Naive thymus-derived CD4-positive, alpha-beta T cell (primary cell): Measurements from ENCODE around the gene DNAJC28. TPM values are rescaled to one million over a fixed set of nuclear protein-coding genes. Genes with fewer than 3 reads are reported as not detected.

Experiments used
- ATAC-seq: fragments of 150-1000 bp; cut with Tn5 transposase; 2 replicates; pipeline ENCODE4 v1.10.0; 2021; ENCODE audit warnings: mild to moderate bottlenecking, moderate library complexity
- CTCF ChIA-PET: fragments of 350-600 bp; sonication (Branson Sonifier 250); formaldehyde crosslinking; loops from one replicate; lab custom pipeline; 2021; ENCODE audit warnings: antibody characterized with exemption; lab: Charles Lee
- POLR2A ChIA-PET: fragments of 350-600 bp; sonication (Branson Sonifier 250); formaldehyde crosslinking; loops from one replicate; lab custom pipeline; 2021; ENCODE audit warnings: antibody characterized with exemption, inconsistent platforms; lab: Charles Lee
- DNase-seq, 9 donors: peaks; one replicate each; pipeline versions ENCODE4 v3.0.0 to v3.0.0-alpha.2; 2020 to 2022; ENCODE audit warnings: mixed read lengths in 1 of 9
- H3K27ac ChIP-seq: one replicate; pipeline ENCODE4 v1.7.0; 2013; ENCODE audit warnings: mild to moderate bottlenecking, low read depth, low read length, moderate library complexity
- H3K27me3 ChIP-seq, 2 donors: one replicate each; pipeline ENCODE4 v1.7.0; 2013; ENCODE audit warnings: low read length in 2 of 2, mild to moderate bottlenecking in 2 of 2, moderate library complexity in 2 of 2; ENCODE audit not compliant: control insufficient read depth in 2 of 2, insufficient read depth in 2 of 2
- H3K36me3 ChIP-seq, 3 experiments: 1 replicate in 2 of 3; 2 replicates in 1 of 3; pipeline ENCODE4 v1.7.0; 2013; ENCODE audit warnings: low read length in 3 of 3, mild to moderate bottlenecking in 3 of 3, moderate library complexity in 1 of 3; ENCODE audit not compliant: insufficient read depth in 3 of 3, control insufficient read depth in 2 of 3
- H3K4me1 ChIP-seq, 2 donors: one replicate each; pipeline ENCODE4 v1.7.0; 2013; ENCODE audit warnings: low read length in 2 of 2, mild to moderate bottlenecking in 2 of 2, moderate library complexity in 1 of 2; ENCODE audit not compliant: control insufficient read depth in 2 of 2, insufficient read depth in 2 of 2
- H3K4me3 ChIP-seq: 2 replicates; pipeline ENCODE4 v1.7.0; 2013; ENCODE audit warnings: mild to moderate bottlenecking, low read length
- H3K9me3 ChIP-seq, 3 experiments: 1 replicate in 2 of 3; 2 replicates in 1 of 3; pipeline ENCODE4 v1.7.0; 2013; ENCODE audit warnings: low read length in 3 of 3; ENCODE audit not compliant: control insufficient read depth in 2 of 3
- H3K27ac Mint-ChIP-seq, 9 donors: one replicate each; pipeline ENCODE4 v1.8.0; 2020 to 2022; ENCODE audit warnings: mixed read lengths in 9 of 9, mild to moderate bottlenecking in 8 of 9, moderate library complexity in 5 of 9, inconsistent platforms in 2 of 9
- H3K27me3 Mint-ChIP-seq, 5 donors: one replicate each; pipeline ENCODE4 v1.8.0; 2021 to 2022; ENCODE audit warnings: mixed read lengths in 5 of 5, mild to moderate bottlenecking in 1 of 5
- H3K36me3 Mint-ChIP-seq, 5 donors: one replicate each; pipeline ENCODE4 v1.8.0; 2020 to 2022; ENCODE audit warnings: mixed read lengths in 5 of 5, mild to moderate bottlenecking in 3 of 5, inconsistent platforms in 1 of 5
- H3K4me1 Mint-ChIP-seq, 7 donors: one replicate each; pipeline ENCODE4 v1.8.0; 2020 to 2022; ENCODE audit warnings: mixed read lengths in 7 of 7, mild to moderate bottlenecking in 3 of 7, inconsistent platforms in 1 of 7
- H3K4me3 Mint-ChIP-seq, 10 donors: one replicate each; pipeline ENCODE4 v1.8.0; 2020 to 2022; ENCODE audit warnings: mild to moderate bottlenecking in 10 of 10, mixed read lengths in 10 of 10, moderate library complexity in 6 of 10, inconsistent platforms in 2 of 10
- H3K9me3 Mint-ChIP-seq, 11 donors: one replicate each; pipeline ENCODE4 v1.8.0; 2020 to 2022; ENCODE audit warnings: mixed read lengths in 11 of 11, mild to moderate bottlenecking in 4 of 11, inconsistent platforms in 1 of 11, moderate library complexity in 1 of 11
- intact Hi-C, 2 donors: fragments of 100-400 bp; cut with micrococcal nuclease; formaldehyde crosslinking; loops; one replicate each; pipeline ENCODE4 v1.15.1; 2023
- polyA plus RNA-seq, 2 donors: library from polyadenylated mRNA; unstranded; fragments of 300-500 nt; fragmentation: Illumina TruSeq; gene quantifications; one replicate each; pipeline ENCODE4 v1.2.3, GENCODE V29; 2021
- total RNA-seq, 6 experiments: library from RNA in 5 of 6; stranded (reverse) in 5 of 6; gene quantifications; 1 replicate in 5 of 6; 2 replicates in 1 of 6; pipeline ENCODE4 v1.2.3 and lab custom pipeline; 2021 to 2026

The DNAJC28 gene, protein sequence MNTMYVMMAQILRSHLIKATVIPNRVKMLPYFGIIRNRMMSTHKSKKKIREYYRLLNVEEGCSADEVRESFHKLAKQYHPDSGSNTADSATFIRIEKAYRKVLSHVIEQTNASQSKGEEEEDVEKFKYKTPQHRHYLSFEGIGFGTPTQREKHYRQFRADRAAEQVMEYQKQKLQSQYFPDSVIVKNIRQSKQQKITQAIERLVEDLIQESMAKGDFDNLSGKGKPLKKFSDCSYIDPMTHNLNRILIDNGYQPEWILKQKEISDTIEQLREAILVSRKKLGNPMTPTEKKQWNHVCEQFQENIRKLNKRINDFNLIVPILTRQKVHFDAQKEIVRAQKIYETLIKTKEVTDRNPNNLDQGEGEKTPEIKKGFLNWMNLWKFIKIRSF
- total RNA-seq (1 to 10 TPM in 1 of 5 experiments, under 1 TPM in 3, not detected in 1; 0.27 to 1.5 (median 0.61) TPM), polyA plus RNA-seq (under 1 TPM; 0.54 to 0.92 TPM), total RNA-seq (lab: John Stamatoyannopoulos, UW) (0.40 reads per million)

DNA sequence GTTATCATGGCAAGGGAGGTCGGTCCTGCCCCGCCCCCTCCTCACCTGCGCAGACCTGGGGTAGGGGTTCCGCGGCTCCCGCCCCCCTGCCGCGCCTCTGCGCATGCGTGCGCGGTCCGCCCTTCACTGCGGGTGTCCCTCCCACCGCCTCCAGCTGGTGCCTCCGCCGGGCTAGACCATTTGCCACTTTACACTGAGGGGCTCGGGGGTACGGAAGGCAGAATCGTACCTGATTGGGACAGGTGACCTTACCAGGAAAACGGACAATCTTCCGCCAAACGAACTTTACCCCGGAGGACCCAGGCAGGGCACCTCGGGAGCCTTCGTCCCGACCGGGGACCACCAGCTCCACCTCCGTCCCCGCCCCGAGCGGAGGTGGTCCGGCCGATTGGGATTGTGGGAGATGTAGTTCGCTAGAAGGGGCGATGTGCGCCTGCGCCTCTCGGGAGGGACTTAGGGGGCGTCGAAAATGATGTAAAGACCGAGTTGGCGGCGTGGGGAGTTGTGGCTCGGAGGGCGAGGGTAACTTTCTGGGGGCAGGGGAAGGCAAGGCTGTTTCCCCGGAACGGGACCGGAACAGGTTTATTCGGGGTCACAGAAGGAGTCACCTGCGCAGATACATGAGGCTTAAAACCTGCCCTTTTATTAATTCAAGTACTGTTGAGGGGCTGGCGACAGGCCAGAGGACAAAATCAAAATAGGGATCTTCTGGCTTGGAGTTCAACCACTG, at the start of gene DNAJC28:
DNAJC28 (minus strand) TSS at position 344 of the 730 bp plus-strand sequence. CDS start 2,323 bp downstream, outside the sequence.
- ChIA-PET POLR2A (interaction anchor here (0.8 to 4.3 kb wide), 10 partner anchors 11 to 763 kb away, joined by 3 to 98 read pairs (median 4); partner anchors contain the start of genes DONSON, GART, PAXBP1 and SON), CTCF (interaction anchor here (0.6 to 2.1 kb wide), 3 partner anchors 11 to 53 kb away, joined by 3 to 17 read pairs (median 3); partner anchors contain the start of gene TMEM50B)
- Mint-ChIP-seq H3K9me3 (peaks cover 0 to 5% (median 0%) of the 10 kb centered on the region in 11 donors), H3K36me3 (peaks cover 0 to 5% (median 0%) of the 10 kb centered on the region in 5 donors), H3K4me1 (peaks cover 5 to 14% (median 12%) of the 10 kb centered on the region in 7 donors), H3K4me3 (peak within 1 kb of the TSS; percentile 86 to 97 (median 92)), H3K27ac (peak within 1 kb of the TSS; percentile 73 to 97 (median 92)), H3K27me3 (peaks cover 0 to 15% (median 0%) of the 10 kb centered on the region in 5 donors)
- H3K27me3 ChIP-seq = no peaks in the 10 kb centered on the region
- H3K9me3 ChIP-seq = no peaks in the 10 kb centered on the region
- H3K27ac ChIP-seq = peak within 1 kb of the TSS; percentile 74
- ATAC-seq = peak; percentile 99
- intact Hi-C loops = loop anchor here (1.0 to 5.0 kb wide), 8 partner anchors 11 to 879 kb away; partner anchors contain the start of genes CRYZL1 (in 2 of the 2), GART (in 2 of the 2), CFAP298 (in 1 of the 2) and DONSON (in 1 of the 2)
- peak; percentile 91 to 96 (median 95) for DNase-seq
- peaks cover 0 to 5% of the 10 kb centered on the region in 2 donors for H3K4me1 ChIP-seq
- peak within 1 kb of the TSS; percentile 93 for H3K4me3 ChIP-seq
- H3K36me3 ChIP-seq = peaks cover 0 to 3% (median 0%) of the 10 kb centered on the region in 3 experiments

DNA sequence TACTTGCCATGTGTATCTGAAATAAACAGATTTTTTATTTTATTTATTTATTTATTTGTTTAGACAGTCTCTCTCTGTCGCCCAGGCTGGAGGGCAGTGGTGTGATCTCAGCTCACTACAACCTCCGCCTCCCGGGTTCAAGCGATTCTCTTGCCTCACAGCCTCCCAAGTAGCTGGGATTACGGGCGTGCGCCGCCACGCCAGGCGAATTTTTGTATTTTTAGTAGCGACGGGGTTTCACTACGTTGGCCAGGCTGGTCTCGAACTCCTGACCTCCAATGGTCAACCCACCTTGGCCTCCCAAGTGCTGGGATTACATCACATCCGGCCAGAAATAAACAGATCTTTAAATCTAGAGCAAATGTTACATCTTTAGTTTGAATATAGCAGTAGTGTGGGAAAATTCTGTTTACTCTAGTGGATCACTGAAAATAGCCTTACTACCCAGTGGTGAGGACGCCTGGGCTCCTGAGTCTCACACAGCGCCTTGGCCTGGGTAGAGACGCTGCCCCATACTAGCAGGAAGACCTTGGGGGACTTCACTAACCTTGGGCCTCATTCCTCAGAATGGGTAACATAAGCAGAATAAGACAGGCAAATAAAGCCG, 49.7 kb upstream of the DNAJC28 start:
- DNase-seq = no peak
- Histone ChIP-seq H3K4me1 (peaks cover 20 to 30% of the 10 kb centered on the region in 2 donors), H3K4me3 (peak overlapping the region; percentile 95), H3K36me3 (peaks cover 0 to 32% (median 12%) of the 10 kb centered on the region in 3 experiments), H3K27me3 (no peaks in the 10 kb centered on the region), H3K27ac (peak overlapping the region; percentile 99), H3K9me3 (no peaks in the 10 kb centered on the region)
- intact Hi-C loops = loop anchor here (5.0 to 10.0 kb wide), 6 partner anchors 159 to 1129 kb away; partner anchors contain the start of genes ATP5PO (in 1 of the 2), EVA1C (in 1 of the 2) and SYNJ1 (in 1 of the 2)
- CTCF ChIA-PET = interaction anchor here (1.2 kb wide), 1 partner anchor 61 kb away, joined by 3 read pairs; the partner anchor contains the start of gene TMEM50B
- H3K36me3 Mint-ChIP-seq = peaks cover 12 to 19% (median 16%) of the 10 kb centered on the region in 5 donors
- peak overlapping the region; percentile 99 to 100 (median 99) for H3K27ac Mint-ChIP-seq
- H3K9me3 Mint-ChIP-seq = peaks cover 0 to 5% (median 0%) of the 10 kb centered on the region in 11 donors
- H3K4me1 Mint-ChIP-seq = peaks cover 31 to 58% (median 47%) of the 10 kb centered on the region in 7 donors
- ATAC-seq = no peak
- peak overlapping the region; percentile 90 to 100 (median 97) for H3K4me3 Mint-ChIP-seq
- POLR2A ChIA-PET = interaction anchor here (0.7 to 6.9 kb wide), 12 partner anchors 13 to 80 kb away, joined by 3 to 108 read pairs (median 5); partner anchors contain the start of genes DNAJC28, DONSON and TMEM50B
- H3K27me3 Mint-ChIP-seq = peaks cover 0 to 5% (median 0%) of the 10 kb centered on the region in 5 donors

DNA sequence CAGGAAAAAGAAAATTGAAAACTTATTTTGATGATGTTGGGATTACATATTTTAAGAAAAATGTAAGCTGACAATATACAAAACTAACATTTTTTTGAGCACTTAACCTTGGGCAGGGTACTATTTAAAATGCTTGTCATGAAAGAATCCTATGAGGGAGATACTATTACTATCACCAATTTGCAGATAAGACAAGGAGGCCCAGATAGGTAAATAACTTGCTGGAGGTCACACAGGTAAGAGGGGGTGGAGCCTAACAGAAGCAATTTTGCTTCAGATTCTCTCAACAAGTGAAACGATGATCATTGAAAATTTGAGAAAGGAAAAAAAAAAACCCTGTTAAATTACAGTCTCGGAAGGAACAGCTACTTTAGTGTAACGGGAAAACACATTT, 49.2 kb upstream of the DNAJC28 start:
- Mint-ChIP-seq H3K27ac (peak overlapping the region; percentile 41 to 99 (median 91)), H3K4me1 (peaks cover 26 to 53% (median 42%) of the 10 kb centered on the region in 7 donors), H3K27me3 (peaks cover 0 to 5% (median 0%) of the 10 kb centered on the region in 5 donors), H3K4me3 (peak overlapping the region; percentile 76 to 100 (median 92)), H3K36me3 (peaks cover 12 to 17% (median 13%) of the 10 kb centered on the region in 5 donors), H3K9me3 (peaks cover 0 to 5% (median 0%) of the 10 kb centered on the region in 11 donors)
- DNase-seq (no peak), ATAC-seq (no peak)
- H3K9me3 ChIP-seq = no peaks in the 10 kb centered on the region
- peaks cover 16 to 26% of the 10 kb centered on the region in 2 donors for H3K4me1 ChIP-seq
- H3K36me3 ChIP-seq = peaks cover 0 to 32% (median 13%) of the 10 kb centered on the region in 3 experiments
- no peak overlapping the region for H3K4me3 ChIP-seq
- no peaks in the 10 kb centered on the region for H3K27me3 ChIP-seq
- ChIA-PET CTCF (no interaction called here), POLR2A (interaction anchor here (1.0 to 6.9 kb wide), 7 partner anchors 18 to 81 kb away, joined by 3 to 108 read pairs (median 5); partner anchors contain the start of genes DNAJC28 and TMEM50B)
- intact Hi-C loops = loop anchor here (5.0 to 10.0 kb wide), 6 partner anchors 158 to 1128 kb away; partner anchors contain the start of genes ATP5PO (in 1 of the 2), EVA1C (in 1 of the 2) and SYNJ1 (in 1 of the 2)
- peak overlapping the region; percentile 26 for H3K27ac ChIP-seq

DNA sequence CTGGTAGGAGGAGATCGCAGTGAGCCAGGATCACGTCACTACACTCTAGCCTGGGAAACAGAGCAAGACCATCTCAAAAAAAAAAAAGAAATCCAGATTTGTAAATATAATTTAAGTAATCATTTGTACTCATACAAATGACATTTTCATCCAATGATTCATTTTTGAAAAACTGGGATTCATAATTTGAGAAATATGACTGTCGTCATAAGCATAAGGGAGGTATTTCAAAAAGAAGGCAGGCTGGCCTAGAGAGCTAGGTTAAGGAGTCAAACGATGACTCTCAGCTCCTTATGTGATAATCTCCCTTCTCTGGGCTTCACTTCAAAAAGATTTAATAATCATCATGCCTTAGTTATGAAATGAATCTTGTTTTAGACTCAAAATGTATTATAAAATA, 48.1 kb upstream of the DNAJC28 start:
- Mint-ChIP-seq H3K27me3 (peaks cover 0 to 5% (median 0%) of the 10 kb centered on the region in 5 donors), H3K4me3 (peak overlapping the region in 1 of 10 donors; percentile 93), H3K36me3 (peaks cover 12 to 21% (median 14%) of the 10 kb centered on the region in 5 donors), H3K27ac (peak overlapping the region in 2 of 9 donors; percentile 32 to 99), H3K9me3 (peaks cover 0 to 5% (median 0%) of the 10 kb centered on the region in 11 donors), H3K4me1 (peaks cover 24 to 42% (median 35%) of the 10 kb centered on the region in 7 donors)
- ATAC-seq = no peak
- H3K4me1 ChIP-seq = peaks cover 10 to 17% of the 10 kb centered on the region in 2 donors
- H3K36me3 ChIP-seq = peaks cover 0 to 41% (median 13%) of the 10 kb centered on the region in 3 experiments
- no peak overlapping the region for H3K27ac ChIP-seq
- DNase-seq = no peak
- ChIA-PET CTCF (no interaction called here), POLR2A (interaction anchor here (6.9 kb wide), 1 partner anchor 59 kb away, joined by 108 read pairs; the partner anchor contains the start of gene TMEM50B)
- intact Hi-C loops = loop anchor here (5.0 to 10.0 kb wide), 6 partner anchors 157 to 1127 kb away; partner anchors contain the start of genes ATP5PO (in 1 of the 2), EVA1C (in 1 of the 2) and SYNJ1 (in 1 of the 2)
- H3K4me3 ChIP-seq = no peak overlapping the region
- no peaks in the 10 kb centered on the region for H3K27me3 ChIP-seq
- H3K9me3 ChIP-seq = no peaks in the 10 kb centered on the region

DNA sequence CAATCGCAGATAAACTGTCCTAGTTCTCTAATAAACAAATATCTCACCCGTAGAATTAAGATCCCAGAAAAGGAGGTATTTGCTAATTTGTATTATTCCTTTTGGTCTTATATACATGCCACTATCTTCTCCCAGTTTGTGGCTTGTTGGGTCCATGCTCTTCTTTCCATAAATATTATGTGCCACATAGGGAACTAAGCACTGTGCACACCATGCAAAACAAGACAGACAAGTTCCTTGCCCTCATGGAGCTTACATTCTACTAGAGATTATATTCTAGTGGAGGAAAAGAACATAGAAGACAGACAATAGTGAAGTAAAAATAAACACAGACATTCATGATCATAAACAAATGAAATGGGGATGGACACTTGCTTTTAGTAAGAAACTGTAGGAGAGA, 45.7 kb upstream of the DNAJC28 start:
- DNase-seq (no peak), ATAC-seq (no peak)
- Histone ChIP-seq H3K4me1 (peaks cover 10 to 12% of the 10 kb centered on the region in 2 donors), H3K27me3 (no peaks in the 10 kb centered on the region), H3K36me3 (peaks cover 0 to 52% (median 13%) of the 10 kb centered on the region in 3 experiments), H3K27ac (no peak overlapping the region), H3K4me3 (no peak overlapping the region), H3K9me3 (no peaks in the 10 kb centered on the region)
- POLR2A ChIA-PET = interaction anchor here (0.5 kb wide), 1 partner anchor 56 kb away, joined by 3 read pairs; no protein-coding TSS in a partner anchor
- Mint-ChIP-seq H3K4me3 (no peak overlapping the region), H3K36me3 (peaks cover 8 to 29% (median 23%) of the 10 kb centered on the region in 5 donors), H3K9me3 (peaks cover 0 to 4% (median 0%) of the 10 kb centered on the region in 11 donors), H3K4me1 (peaks cover 17 to 31% (median 26%) of the 10 kb centered on the region in 7 donors), H3K27ac (peak overlapping the region in 2 of 9 donors; percentile 31 to 44), H3K27me3 (no peaks in the 10 kb centered on the region)
- CTCF ChIA-PET = interaction anchor here (1.6 kb wide), 1 partner anchor 69 kb away, joined by 5 read pairs; no protein-coding TSS in a partner anchor
- intact Hi-C loops = no loop called here
